ENCODE data around the gene TNFRSF4. TPM values are rescaled to one million over a fixed set of nuclear protein-coding genes. Genes with fewer than 3 reads are reported as not detected.

TNFRSF4 gene
- total and polyA plus RNA-seq, 10 of the 15 experiments (the other 5 are each of a cell fraction or from before 2014, with no cell fraction given) = 0.05 to 7.3 (median 2.5) TPM; not detected in 1

- intact Hi-C loops (cut with micrococcal nuclease; ENCODE audit: unreplicated experiment) (no loop called here), in situ Hi-C loops (cut with MboI) (no loop called here)
- Histone ChIP-seq H3K4me3 (no peak overlapping the region), H3K4me1 (ENCODE audit: control insufficient read depth, insufficient read depth, low read length) (peaks cover 48% of the 10 kb centered on the region), H3K9ac (ENCODE audit: control insufficient read depth, insufficient read depth, low read length) (no peak overlapping the region), H4K20me1 (ENCODE audit: control insufficient read depth, insufficient read depth) (no peaks in the 10 kb centered on the region), H3K36me3 (ENCODE audit: control insufficient read depth in 2 of 2, insufficient read depth in 2 of 2, low read length in 1 of 2) (peaks cover 0 to 3% of the 10 kb centered on the region in 2 experiments; a peak in 2 of 4 replicates), H3K79me2 (ENCODE audit: control insufficient read depth, insufficient read depth, low read length) (no peaks in the 10 kb centered on the region), H3K27ac (ENCODE audit: control insufficient read depth, insufficient read depth) (no peak overlapping the region), H3K9me3 (replicated peaks; ENCODE audit: control insufficient read depth, insufficient read depth, low read length) (no peaks in the 10 kb centered on the region), H3K4me2 (ENCODE audit: control insufficient read depth, insufficient read depth) (no peak overlapping the region), H3K27me3 (replicated peaks in 1 of 2; ENCODE audit: control insufficient read depth in 2 of 2, insufficient read depth in 2 of 2, low read length in 1 of 2) (peaks cover 0 to 6% of the 10 kb centered on the region in 2 experiments; a peak in 1 of 4 replicates), H2AFZ (ENCODE audit: control insufficient read depth, low read depth, low read length) (no peak overlapping the region)
- no peak for DNase-seq (ENCODE audit: low read depth, low spot score)
- WGBS (ENCODE audit: insufficient coverage, insufficient replicate concordance, low lambda C conversion rate, missing lambda C conversion rate) = 59% methylated on average over 21 of the region's 28 CpGs
- RAD21 ChIA-PET (ENCODE audit: unreplicated experiment) = interaction anchor here (1.1 to 2.1 kb wide), 4 partner anchors 19 to 193 kb away, joined by 3 to 10 read pairs (median 8); no protein-coding TSS in a partner anchor
- CTCF ChIA-PET = interaction anchor here (0.6 to 2.2 kb wide), 2 partner anchors 19 to 23 kb away, joined by 3 to 8 read pairs; no protein-coding TSS in a partner anchor
- no peak for ATAC-seq
- FAIRE-seq = no peak
- no peak for TF ChIP-seq POLR2A (IDR thresholded peaks at IDR 0.05; ENCODE audit: low read depth, low read length)
- 0 out of 2 replicates have a peak, but pooled peaks have one; percentile 11 for TF ChIP-seq HDGF (IDR thresholded peaks at IDR 0.05)
- POLR2A ChIA-PET = interaction anchor here (2.2 kb wide), 1 partner anchor 40 kb away, joined by 7 read pairs; no protein-coding TSS in a partner anchor
- SMC1A ChIA-PET (ENCODE audit: uncharacterized antibody, unreplicated experiment) = interaction anchor here (0.7 to 1.4 kb wide), 2 partner anchors 46 to 89 kb away, joined by 3 to 4 read pairs; no protein-coding TSS in a partner anchor
- no TSS peak for BruUV-seq (replicated peaks)
Observed at GRCh38 chr1:1211541-1212441, 2.2 kb downstream of the TNFRSF4 start.

- intact Hi-C loops (cut with micrococcal nuclease; ENCODE audit: unreplicated experiment) = no loop called here
- Histone ChIP-seq H3K27ac (ENCODE audit: control insufficient read depth, insufficient read depth) (no peak overlapping the region), H3K9ac (ENCODE audit: control insufficient read depth, insufficient read depth, low read length) (no peak overlapping the region), H3K79me2 (ENCODE audit: control insufficient read depth, insufficient read depth, low read length) (no peaks in the 10 kb centered on the region), H3K36me3 (ENCODE audit: control insufficient read depth in 2 of 2, insufficient read depth in 2 of 2, low read length in 1 of 2) (peaks cover 0 to 1% of the 10 kb centered on the region in 2 experiments; a peak in 2 of 4 replicates), H3K27me3 (replicated peaks in 1 of 2; ENCODE audit: control insufficient read depth in 2 of 2, insufficient read depth in 2 of 2, low read length in 1 of 2) (peaks cover 0 to 8% of the 10 kb centered on the region in 2 experiments; a peak in 1 of 4 replicates), H3K4me1 (ENCODE audit: control insufficient read depth, insufficient read depth, low read length) (peaks cover 56% of the 10 kb centered on the region), H4K20me1 (ENCODE audit: control insufficient read depth, insufficient read depth) (no peaks in the 10 kb centered on the region), H3K4me3 (no peak overlapping the region), H3K9me3 (replicated peaks; ENCODE audit: control insufficient read depth, insufficient read depth, low read length) (no peaks in the 10 kb centered on the region), H3K4me2 (ENCODE audit: control insufficient read depth, insufficient read depth) (no peak overlapping the region), H2AFZ (ENCODE audit: control insufficient read depth, low read depth, low read length) (no peak overlapping the region)
- in situ Hi-C loops (cut with MboI) = no loop called here
- WGBS (ENCODE audit: insufficient coverage, insufficient replicate concordance, low lambda C conversion rate, missing lambda C conversion rate) = 74% methylated on average over 28 of the region's 31 CpGs
- RAD21 ChIA-PET (ENCODE audit: unreplicated experiment) = interaction anchor here (1.0 kb wide), 2 partner anchors 23 to 39 kb away, joined by 3 read pairs; no protein-coding TSS in a partner anchor
- CTCF ChIA-PET = no interaction called here
- SMC1A ChIA-PET (ENCODE audit: uncharacterized antibody, unreplicated experiment) = no interaction called here
- DNase-seq (ENCODE audit: low read depth, low spot score) = no peak
- ATAC-seq = no peak
- no peak for FAIRE-seq
- no TSS peak for BruUV-seq (replicated peaks)
- POLR2A ChIA-PET = interaction anchor here (2.6 kb wide), 1 partner anchor 21 kb away, joined by 8 read pairs; the partner anchor contains the start of genes B3GALT6 and SDF4
- no peak for TF ChIP-seq BACH1 (IDR thresholded peaks at IDR 0.05; ENCODE audit: borderline replicate concordance)
- TF ChIP-seq, protein P1, sequence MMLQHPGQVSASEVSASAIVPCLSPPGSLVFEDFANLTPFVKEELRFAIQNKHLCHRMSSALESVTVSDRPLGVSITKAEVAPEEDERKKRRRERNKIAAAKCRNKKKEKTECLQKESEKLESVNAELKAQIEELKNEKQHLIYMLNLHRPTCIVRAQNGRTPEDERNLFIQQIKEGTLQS (IDR thresholded peaks at IDR 0.05; ENCODE audit: borderline replicate concordance, extremely low read depth, low read depth, low read length) = no peak
- TF ChIP-seq SMAD1 (IDR thresholded peaks at IDR 0.05; ENCODE audit: low read depth, partially characterized antibody) = no peak
- no peak for TF ChIP-seq PAX8 (IDR thresholded peaks at IDR 0.05)
- TF ChIP-seq, protein P2, sequence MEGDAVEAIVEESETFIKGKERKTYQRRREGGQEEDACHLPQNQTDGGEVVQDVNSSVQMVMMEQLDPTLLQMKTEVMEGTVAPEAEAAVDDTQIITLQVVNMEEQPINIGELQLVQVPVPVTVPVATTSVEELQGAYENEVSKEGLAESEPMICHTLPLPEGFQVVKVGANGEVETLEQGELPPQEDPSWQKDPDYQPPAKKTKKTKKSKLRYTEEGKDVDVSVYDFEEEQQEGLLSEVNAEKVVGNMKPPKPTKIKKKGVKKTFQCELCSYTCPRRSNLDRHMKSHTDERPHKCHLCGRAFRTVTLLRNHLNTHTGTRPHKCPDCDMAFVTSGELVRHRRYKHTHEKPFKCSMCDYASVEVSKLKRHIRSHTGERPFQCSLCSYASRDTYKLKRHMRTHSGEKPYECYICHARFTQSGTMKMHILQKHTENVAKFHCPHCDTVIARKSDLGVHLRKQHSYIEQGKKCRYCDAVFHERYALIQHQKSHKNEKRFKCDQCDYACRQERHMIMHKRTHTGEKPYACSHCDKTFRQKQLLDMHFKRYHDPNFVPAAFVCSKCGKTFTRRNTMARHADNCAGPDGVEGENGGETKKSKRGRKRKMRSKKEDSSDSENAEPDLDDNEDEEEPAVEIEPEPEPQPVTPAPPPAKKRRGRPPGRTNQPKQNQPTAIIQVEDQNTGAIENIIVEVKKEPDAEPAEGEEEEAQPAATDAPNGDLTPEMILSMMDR (IDR thresholded peaks at IDR 0.05 in 2 of 3, conservative IDR thresholded peaks at IDR 0.05 in 1 of 3; ENCODE audit: control insufficient read depth in 2 of 3, extremely low read depth in 1 of 3, insufficient read depth in 1 of 3, low read depth in 3 of 3, low read length in 3 of 3) = no peak
- TF ChIP-seq, protein P3, sequence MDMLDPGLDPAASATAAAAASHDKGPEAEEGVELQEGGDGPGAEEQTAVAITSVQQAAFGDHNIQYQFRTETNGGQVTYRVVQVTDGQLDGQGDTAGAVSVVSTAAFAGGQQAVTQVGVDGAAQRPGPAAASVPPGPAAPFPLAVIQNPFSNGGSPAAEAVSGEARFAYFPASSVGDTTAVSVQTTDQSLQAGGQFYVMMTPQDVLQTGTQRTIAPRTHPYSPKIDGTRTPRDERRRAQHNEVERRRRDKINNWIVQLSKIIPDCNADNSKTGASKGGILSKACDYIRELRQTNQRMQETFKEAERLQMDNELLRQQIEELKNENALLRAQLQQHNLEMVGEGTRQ (IDR thresholded peaks at IDR 0.05; ENCODE audit: borderline replicate concordance, low read depth, low read length) = no peak
- TF ChIP-seq TBL1XR1 (IDR thresholded peaks at IDR 0.05; ENCODE audit: low read depth, low read length) = no peak
Observed at GRCh38 chr1:1210726-1211540, 3.0 kb downstream of the TNFRSF4 start.
